ENCODE data around the gene HNF1B.
"Not testable (repeated sequence)": the region's sequence is repeated elsewhere in the genome, so short reads cannot be mapped to it uniquely, and the experiment has no call there.

The HNF1B gene

DNA sequence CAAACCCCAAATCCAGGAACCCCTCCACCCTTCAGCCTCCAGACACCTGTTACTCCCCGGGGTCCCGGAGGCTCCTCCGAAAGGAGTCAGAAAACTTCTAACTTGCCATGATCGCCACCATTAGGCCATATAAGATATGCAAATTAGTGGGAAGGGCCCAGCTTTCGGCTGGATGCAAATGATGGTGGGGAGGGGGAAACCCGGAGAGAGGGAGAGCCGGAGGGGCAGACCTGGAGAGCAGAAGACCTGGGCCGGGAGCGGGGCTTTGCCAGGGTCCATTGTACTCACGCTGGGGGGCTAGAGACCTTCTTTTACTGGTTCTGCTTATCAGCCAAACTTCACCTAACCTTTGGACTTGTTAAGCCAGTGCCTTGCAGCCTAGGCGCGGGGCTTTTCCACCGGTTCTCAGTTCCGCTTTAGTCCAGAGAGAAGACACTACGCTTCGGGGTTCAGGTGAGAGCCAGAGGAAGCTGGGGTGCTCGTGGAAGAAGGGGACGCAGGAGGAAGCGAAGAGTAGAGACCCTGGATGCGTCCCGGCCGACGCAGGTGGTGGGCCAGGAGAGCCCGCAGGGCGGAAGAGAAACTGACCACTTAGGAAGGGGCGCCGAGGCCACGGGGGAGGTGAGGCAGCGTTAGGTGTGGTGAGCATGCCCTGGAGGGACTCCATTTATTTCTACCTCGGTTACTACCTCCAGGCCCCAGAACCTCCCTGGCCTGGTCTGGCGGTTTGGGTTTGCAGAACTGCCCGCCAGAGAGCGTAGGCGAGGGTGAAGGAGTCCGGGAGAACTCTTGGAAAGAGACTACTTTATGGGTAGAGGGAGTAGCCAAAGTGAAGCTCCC lies at the start of gene HNF1B:
Gene HNF1B, minus strand, starts transcription at position 99 of the 840 bp plus-strand sequence. CDS start 175 bp downstream, outside the sequence.
- DNase-seq: no peak

GRCh38 chr17:37792787-37793186 lies 47.9 kb upstream of the HNF1B start:
- DNase-seq: no peak

- no peak for DNase-seq
Observed at GRCh38 chr17:37791447-37792399, 46.9 kb upstream of the HNF1B start.

DNA sequence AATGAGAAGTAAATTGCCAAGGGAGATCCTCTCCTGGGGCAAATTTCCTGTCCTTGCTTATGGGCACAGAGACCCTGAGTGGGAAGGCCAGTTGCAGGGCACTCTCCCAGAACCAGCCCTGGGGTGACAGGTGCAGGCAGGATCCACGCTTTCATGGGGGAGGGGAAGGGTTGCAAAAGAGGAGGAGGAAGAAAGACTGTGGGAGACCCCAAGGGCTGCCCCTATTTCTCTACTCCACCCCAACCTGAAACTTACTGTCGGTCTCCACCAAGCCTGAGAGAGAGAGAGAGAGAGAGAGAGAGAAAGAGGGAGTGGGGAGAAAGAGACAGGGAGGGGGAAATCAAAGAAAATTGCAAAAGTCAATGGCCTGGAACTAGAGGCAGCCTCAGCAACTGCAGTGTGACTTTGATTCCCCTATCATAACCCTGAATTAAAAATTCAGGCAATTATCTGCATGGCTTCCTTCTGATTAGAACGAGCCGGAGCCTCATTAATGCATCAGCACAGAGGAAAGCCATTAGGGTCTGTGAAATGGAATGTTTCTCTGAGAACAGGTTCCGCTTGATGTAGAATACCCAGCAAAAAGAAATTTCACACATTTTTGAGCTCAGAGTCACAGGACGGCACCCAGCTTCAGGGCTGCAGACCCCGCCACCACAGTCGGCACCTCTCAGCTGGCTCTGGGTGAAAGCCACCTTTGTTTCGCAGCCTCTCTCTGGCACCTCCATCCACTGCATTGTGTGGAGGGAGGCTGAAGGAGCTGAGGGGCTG lies 45.1 kb upstream of the HNF1B start:
- DNase-seq: no peak

DNA sequence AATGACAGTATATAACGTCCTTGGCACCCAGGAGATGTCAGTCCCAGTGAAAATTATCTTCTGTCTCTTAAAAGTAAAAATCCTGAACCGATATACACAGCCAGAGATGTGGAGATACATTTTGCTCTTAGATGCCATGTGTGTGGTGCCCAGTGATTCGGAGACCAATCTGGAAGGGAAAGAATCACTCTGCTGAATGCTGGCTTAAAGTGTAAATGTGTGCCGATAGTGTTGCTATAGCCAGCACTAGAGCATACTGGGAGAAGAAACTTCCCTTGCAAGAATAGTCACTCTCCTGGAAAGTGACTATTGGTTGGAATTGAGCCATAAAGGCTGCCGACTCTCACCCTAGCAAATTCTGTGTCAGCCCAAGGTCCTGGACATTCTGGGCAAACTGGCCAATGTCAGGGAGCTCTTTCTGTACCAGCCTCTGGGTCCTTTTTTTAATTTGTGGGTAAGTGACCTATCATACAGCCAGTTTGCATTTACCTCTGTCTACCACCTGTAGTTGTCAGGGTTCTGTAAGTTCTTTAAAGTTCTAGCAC lies 44.2 kb upstream of the HNF1B start:
- DNase-seq: no peak

- DNase-seq: no peak
Observed at GRCh38 chr17:37788526-37788925, 43.7 kb upstream of the HNF1B start.

- no peak for DNase-seq
Observed at GRCh38 chr17:37787055-37787757, 42.3 kb upstream of the HNF1B start.

DNA sequence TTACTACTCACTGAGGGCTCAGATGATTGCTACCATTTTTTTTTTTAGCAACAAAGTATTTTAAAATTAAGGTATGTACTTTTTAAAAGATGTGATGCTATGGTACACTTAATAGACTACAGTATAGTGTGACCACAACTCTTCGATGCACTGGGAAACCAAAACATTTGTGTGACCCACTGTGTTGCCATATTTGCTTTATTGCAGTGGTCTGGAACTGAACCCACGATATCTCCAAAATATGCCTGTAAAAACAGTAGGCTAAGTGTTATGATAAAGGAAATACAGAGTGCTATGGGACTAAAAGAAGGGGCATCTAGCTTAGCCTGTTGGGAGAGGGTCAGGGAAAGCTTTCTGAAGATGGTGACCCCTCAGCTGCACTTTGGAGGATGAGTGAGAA lies 41.6 kb upstream of the HNF1B start:
- DNase-seq: no peak

DNA sequence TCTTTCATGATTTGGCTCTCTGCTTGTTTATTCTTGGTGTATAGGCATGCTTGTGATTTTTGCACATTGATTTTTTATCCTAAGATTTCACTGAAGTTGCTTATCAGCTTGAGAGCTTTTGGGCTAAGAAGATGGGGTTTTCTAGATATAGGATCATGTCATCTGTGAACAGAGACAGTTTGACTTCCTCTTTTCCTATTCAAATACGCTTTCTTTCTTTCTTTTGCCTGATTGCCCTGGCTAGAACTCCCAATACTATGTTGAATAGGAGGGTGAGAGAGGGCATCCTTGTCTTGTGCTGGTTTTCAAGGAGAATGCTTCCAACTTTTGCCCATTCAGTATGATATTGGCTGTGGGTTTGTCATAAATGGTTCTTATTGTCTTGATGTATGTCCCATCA lies 37.6 kb upstream of the HNF1B start:
- DNase-seq: not testable (repeated sequence)

GRCh38 chr17:37781451-37781850 lies 36.6 kb upstream of the HNF1B start:
- no peak for DNase-seq

DNA sequence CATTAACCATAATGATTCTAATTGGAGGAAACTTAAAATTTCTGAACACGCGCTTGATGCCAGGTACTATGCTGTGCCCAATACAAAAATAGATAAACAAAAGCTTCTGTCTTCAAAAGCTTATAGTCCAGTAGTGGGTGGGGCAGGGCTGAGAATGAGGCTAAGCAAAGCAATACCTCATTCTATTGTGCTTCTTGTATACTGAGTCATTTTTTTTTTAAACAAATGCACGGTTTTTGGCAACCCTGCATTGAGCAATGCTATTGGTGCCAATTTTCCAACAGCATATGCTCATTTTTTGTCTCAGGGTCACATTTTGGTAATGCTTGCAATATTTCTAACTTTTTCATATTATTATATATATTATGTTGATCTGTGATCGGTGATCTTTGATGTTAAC lies 34.7 kb upstream of the HNF1B start:
- DNase-seq: no peak

- no peak for DNase-seq
Observed at GRCh38 chr17:37774504-37774903, 29.6 kb upstream of the HNF1B start.

- DNase-seq: no peak
Observed at GRCh38 chr17:37772982-37773381, 28.1 kb upstream of the HNF1B start.

GRCh38 chr17:37770631-37771518 lies 26.0 kb upstream of the HNF1B start:
- peak; percentile 47 for DNase-seq

DNA sequence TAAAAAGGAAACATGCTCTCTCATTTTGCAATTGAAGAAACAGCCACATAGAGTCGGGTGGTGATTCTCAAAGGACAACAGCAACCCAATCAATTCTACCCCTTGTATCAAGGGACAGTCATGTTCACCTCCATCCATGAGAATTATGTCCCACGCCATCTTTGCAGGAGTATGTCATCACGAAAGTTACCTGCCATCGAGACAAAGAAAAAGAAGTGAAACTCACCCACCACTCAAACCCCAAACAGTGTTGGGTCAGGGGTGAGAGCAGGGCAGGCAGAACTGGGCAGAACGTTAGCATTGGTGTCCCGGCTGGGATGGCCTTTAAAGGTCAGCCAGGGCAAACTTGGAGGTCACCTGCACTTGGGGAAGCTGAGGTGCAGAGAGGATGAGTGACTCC lies 24.2 kb upstream of the HNF1B start:
- no peak for DNase-seq

GRCh38 chr17:37768438-37768837 lies 23.6 kb upstream of the HNF1B start:
- DNase-seq: no peak

DNA sequence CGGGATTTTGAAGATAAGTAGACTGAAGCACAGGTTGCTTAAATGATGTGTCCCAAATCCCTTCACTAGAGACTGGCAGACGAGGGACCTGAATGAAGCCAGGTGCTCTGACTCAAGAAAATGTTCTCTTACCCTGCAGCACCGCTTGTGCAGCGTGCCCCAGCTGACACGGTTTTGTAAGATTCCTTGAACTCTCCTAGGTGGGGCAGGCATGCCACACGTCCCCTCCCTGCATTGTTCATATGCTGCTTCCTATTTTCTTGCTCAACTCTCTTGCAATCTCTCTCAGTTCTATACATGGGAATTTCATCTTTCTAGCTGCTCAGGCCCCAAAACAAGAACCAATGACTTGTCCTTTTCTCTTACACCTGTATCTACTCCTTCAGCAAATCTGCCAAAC lies 22.1 kb upstream of the HNF1B start:
- no peak for DNase-seq

GRCh38 chr17:37764383-37764782 lies 19.5 kb upstream of the HNF1B start:
- no peak for DNase-seq

DNA sequence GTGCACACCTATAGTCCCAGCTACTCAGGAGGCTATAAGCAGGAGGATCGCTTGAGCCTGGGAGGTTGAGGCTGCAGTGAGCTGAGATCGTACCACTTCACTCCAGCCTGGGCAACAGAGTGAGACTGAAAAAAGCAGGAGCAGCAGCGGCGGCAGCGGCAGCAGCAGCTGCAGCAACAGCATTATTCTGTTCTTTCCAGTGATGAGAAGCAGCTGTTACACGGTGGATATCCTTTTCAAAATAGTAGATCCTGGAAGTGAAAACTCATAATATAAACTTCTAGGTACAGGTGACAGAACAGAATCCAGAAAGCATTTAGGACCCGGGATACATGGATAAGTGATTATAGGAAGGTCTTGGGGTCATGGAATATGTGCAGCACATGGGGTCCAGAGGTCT lies 17.8 kb upstream of the HNF1B start:
- no peak for DNase-seq

DNA sequence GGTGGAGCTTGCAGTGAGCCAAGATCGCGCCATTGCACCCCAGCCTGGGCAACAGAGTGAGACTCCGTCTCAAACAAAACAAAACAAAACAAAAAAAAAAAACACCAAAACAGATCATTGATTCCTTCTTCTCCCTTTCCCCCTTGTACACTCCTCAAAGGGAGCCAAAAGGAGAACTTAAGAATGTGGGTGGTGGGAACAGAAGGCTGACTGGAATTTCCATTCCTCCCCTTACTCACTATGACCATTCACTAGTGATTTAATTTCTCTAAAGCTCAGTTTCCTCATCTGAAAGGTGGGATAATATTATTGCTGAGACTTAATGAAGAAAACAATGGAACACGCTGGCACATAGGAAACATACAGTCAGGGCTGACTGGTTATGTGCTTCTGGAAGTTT lies 17.1 kb upstream of the HNF1B start:
- no peak for DNase-seq

DNA sequence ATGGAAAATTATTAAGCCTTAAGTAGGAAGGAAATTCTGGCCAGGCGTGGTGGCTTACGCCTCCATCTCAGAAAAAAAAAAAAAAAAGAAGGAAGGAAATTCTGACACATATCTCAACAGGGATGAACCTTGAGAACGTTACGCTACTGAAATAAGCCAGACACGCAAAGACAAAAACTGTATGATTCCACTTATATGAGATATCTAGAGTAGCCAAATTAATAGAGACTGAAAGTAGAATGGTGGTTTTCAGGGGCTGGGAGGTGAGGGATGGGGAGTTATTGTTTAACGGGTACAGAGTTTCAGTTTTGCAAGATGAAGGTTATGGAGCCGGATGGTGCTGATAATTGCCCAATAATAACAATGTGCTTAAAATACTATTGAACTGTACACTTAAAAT lies 16.2 kb upstream of the HNF1B start:
- DNase-seq: no peak
